Suprapubic skin (tissue), 3 donors: ENCODE measurements around the gene ABCB11.

Source experiments
- CTCF ChIP-seq, 2 donors: fragments of 200-600 bp in 1 of 2; fragments of 450-650 bp in 1 of 2; sonication (generic) in 1 of 2; IDR thresholded peaks; one replicate each; pipeline ENCODE4 v1.5.1; 2016 to 2019; ENCODE audit warnings: antibody characterized with exemption in 2 of 2, mild to moderate bottlenecking in 1 of 2, moderate library complexity in 1 of 2
- EP300 ChIP-seq: sonication (generic); formaldehyde crosslinking; IDR thresholded peaks from one replicate; pipeline ENCODE4 v1.6.1; 2017; ENCODE audit warnings: antibody characterized with exemption
- POLR2A ChIP-seq, 2 donors: fragments of 450-650 bp; IDR thresholded peaks; one replicate each; pipeline ENCODE4 v1.6.1; 2017; ENCODE audit warnings: antibody characterized with exemption in 2 of 2, mild to moderate bottlenecking in 2 of 2, moderate library complexity in 2 of 2

GRCh38 chr2:169065864-169066517 is 34.9 kb upstream of the ABCB11 start:
- TF ChIP-seq EP300 (no peak), CTCF (IDR thresholded peaks at IDR 0.05) (no peak), POLR2A (IDR thresholded peaks at IDR 0.05) (no peak)
